ENCODE measurements around the gene CHMP3. TPM values are rescaled to one million over a fixed set of nuclear protein-coding genes. Genes with fewer than 3 reads are reported as not detected.

Gene CHMP3
- polyA plus RNA-seq (2013, experiment 1 of 2): 35.1 TPM
- polyA plus RNA-seq (2013, experiment 2 of 2): 35.8 TPM

DNA sequence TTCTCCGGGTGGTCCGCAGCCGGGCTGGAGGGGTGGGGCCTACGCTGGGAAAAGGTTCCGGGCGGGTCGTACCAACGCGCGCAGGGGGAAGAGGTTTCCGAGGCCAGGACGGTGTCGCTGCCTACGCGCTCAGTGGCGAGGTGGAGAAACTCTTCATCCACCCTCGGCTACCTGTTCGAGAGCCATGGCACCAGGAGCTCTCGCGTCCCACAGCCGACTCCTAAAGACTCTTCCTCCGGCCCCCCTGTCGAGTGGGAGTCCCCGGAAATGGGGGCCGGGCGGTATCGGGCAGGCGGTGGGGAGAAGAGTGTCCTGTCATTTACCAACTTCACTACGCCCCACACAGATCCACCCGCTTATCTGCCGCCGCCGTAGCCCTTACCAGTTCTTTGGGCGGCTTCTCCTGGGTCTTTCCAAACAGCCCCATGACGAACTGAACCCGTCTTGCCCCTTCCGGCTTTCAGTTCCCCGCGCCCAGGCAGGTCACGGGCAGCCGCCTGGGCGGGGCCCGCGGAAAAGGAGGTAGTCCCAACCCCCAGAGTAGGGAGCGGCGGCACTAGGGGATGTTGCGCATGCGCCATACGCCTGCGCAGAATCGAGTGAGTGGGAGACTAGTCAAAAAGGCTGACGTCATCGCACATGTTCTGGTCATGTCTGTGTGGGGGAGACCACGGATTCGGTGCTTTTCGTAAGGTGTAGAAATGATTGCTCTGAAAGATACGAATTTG, at the start of gene CHMP3:
Gene CHMP3 (minus strand): TSS at position 522 of the 728 bp plus-strand sequence. CDS start 95 bp downstream, at position 427.
- peak within 1 kb of the TSS; percentile 83 to 90 for H3K4me3 ChIP-seq (ENCODE audit: low read length in 2 of 2)
- peaks cover 0 to under 1% (median 0%) of the 10 kb centered on the region in 3 experiments for H3K27me3 ChIP-seq (ENCODE audit: control insufficient read depth in 3 of 3, insufficient read depth in 3 of 3, low read depth in 1 of 3, low read length in 3 of 3)
- H4K91ac ChIP-seq (ENCODE audit: low read depth, low read length, poor library complexity): no peak within 1 kb of the TSS
- H2AFZ ChIP-seq (ENCODE audit: low read length): peak within 1 kb of the TSS; percentile 98
- H2BK12ac ChIP-seq (ENCODE audit: low read length): no peak within 1 kb of the TSS
- H3K18ac ChIP-seq (ENCODE audit: low read length): peak within 1 kb of the TSS; percentile 98
- DNase-seq (ENCODE audit: low spot score): peak; percentile 89
- no peak within 1 kb of the TSS for H3K23ac ChIP-seq (ENCODE audit: low read depth, low read length, poor library complexity)
- H2AK5ac ChIP-seq (ENCODE audit: low read depth, low read length): no peak within 1 kb of the TSS
- peak within 1 kb of the TSS; percentile 95 for H3K27ac ChIP-seq (replicated peaks; ENCODE audit: low read length)
- H3K9me3 ChIP-seq (replicated peaks in 1 of 2; ENCODE audit: control insufficient read depth in 2 of 2, insufficient read depth in 1 of 2, low read depth in 1 of 2, low read length in 2 of 2): peaks cover 0 to 4% of the 10 kb centered on the region in 2 donors
- H4K8ac ChIP-seq (ENCODE audit: low read depth, low read length): peak within 1 kb of the TSS; percentile 94
- peaks cover 4 to 5% of the 10 kb centered on the region in 2 donors for H3K4me1 ChIP-seq (ENCODE audit: control insufficient read depth in 2 of 2, insufficient read depth in 1 of 2, low read depth in 1 of 2, low read length in 2 of 2)
- H3K79me1 ChIP-seq (ENCODE audit: low read depth, low read length): no peaks in the 10 kb centered on the region
- H3K36me3 ChIP-seq (replicated peaks in 1 of 2; ENCODE audit: control insufficient read depth in 2 of 2, insufficient read depth in 2 of 2, low read length in 2 of 2): peaks cover 1 to 9% of the 10 kb centered on the region in 2 donors
- H3K4me2 ChIP-seq (ENCODE audit: insufficient read depth, low read length, poor library complexity, severe bottlenecking): peak within 1 kb of the TSS; percentile 63
- WGBS, 2 donors (ENCODE audit: extremely low coverage in 2 of 2, insufficient read length in 2 of 2, insufficient replicate concordance in 1 of 2): no CpG with 5 or more reads among the region's 57 CpGs
- peak within 1 kb of the TSS; percentile 94 for H2BK15ac ChIP-seq (ENCODE audit: low read length)
- peak within 1 kb of the TSS; percentile 95 for H3K9ac ChIP-seq (ENCODE audit: low read depth, low read length, poor library complexity)
- H3K4ac ChIP-seq (ENCODE audit: low read length): no peak within 1 kb of the TSS
- H2BK5ac ChIP-seq (ENCODE audit: low read length): peak within 1 kb of the TSS; percentile 96
- no peak within 1 kb of the TSS for H3K14ac ChIP-seq (ENCODE audit: low read length)
- peak within 1 kb of the TSS; percentile 98 for H2BK120ac ChIP-seq (ENCODE audit: low read depth, low read length)

DNA sequence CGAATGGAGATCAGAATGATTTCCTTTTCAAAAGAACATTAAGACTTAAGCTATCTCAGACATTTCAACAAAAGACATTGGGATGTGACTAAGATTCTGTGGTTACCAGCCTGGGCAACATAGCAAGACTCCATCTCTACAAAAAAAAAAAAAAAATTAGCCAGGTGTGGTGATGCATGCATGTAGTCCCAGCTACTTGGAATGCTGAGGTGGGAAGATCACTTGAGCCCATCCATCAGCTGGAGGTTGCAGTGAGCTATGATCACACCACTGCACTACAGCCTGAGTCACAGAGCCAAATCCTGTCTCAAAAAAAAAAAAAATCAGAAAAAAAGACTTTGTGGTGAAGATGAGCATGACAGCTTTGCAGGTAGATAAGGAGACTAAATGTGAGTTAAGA, 47.6 kb upstream of the CHMP3 start:
- H3K4me1 ChIP-seq (ENCODE audit: control insufficient read depth in 2 of 2, insufficient read depth in 1 of 2, low read depth in 1 of 2, low read length in 2 of 2): no peaks in the 10 kb centered on the region
- no peaks in the 10 kb centered on the region for H3K27me3 ChIP-seq (ENCODE audit: control insufficient read depth in 3 of 3, insufficient read depth in 3 of 3, low read depth in 1 of 3, low read length in 3 of 3)
- H3K36me3 ChIP-seq (replicated peaks in 1 of 2; ENCODE audit: control insufficient read depth in 2 of 2, insufficient read depth in 2 of 2, low read length in 2 of 2): peaks cover 10 to 72% of the 10 kb centered on the region in 2 donors
- H2BK120ac ChIP-seq (ENCODE audit: low read depth, low read length): no peak overlapping the region
- no peak overlapping the region for H2AK5ac ChIP-seq (ENCODE audit: low read depth, low read length)
- no peaks in the 10 kb centered on the region for H3K9me3 ChIP-seq (replicated peaks in 1 of 2; ENCODE audit: control insufficient read depth in 2 of 2, insufficient read depth in 1 of 2, low read depth in 1 of 2, low read length in 2 of 2)
- H4K8ac ChIP-seq (ENCODE audit: low read depth, low read length): no peak overlapping the region
- no CpG with 5 or more reads among the region's 1 CpG for WGBS, 2 donors (ENCODE audit: extremely low coverage in 2 of 2, insufficient read length in 2 of 2, insufficient replicate concordance in 1 of 2)
- no peak overlapping the region for H2BK12ac ChIP-seq (ENCODE audit: low read length)
- H3K79me1 ChIP-seq (ENCODE audit: low read depth, low read length): no peaks in the 10 kb centered on the region
- no peak overlapping the region for H2BK15ac ChIP-seq (ENCODE audit: low read length)
- H4K91ac ChIP-seq (ENCODE audit: low read depth, low read length, poor library complexity): no peak overlapping the region
- no peak overlapping the region for H2BK5ac ChIP-seq (ENCODE audit: low read length)
- H3K9ac ChIP-seq (ENCODE audit: low read depth, low read length, poor library complexity): no peak overlapping the region
- H3K4ac ChIP-seq (ENCODE audit: low read length): no peak overlapping the region
- H3K4me3 ChIP-seq (ENCODE audit: low read length in 2 of 2): no peak overlapping the region
- H3K18ac ChIP-seq (ENCODE audit: low read length): no peak overlapping the region
- no peak overlapping the region for H3K4me2 ChIP-seq (ENCODE audit: insufficient read depth, low read length, poor library complexity, severe bottlenecking)
- no peak overlapping the region for H3K23ac ChIP-seq (ENCODE audit: low read depth, low read length, poor library complexity)
- DNase-seq (ENCODE audit: low spot score): no peak
- H2AFZ ChIP-seq (ENCODE audit: low read length): no peak overlapping the region
- no peak overlapping the region for H3K27ac ChIP-seq (replicated peaks; ENCODE audit: low read length)
- H3K14ac ChIP-seq (ENCODE audit: low read length): no peak overlapping the region

DNA sequence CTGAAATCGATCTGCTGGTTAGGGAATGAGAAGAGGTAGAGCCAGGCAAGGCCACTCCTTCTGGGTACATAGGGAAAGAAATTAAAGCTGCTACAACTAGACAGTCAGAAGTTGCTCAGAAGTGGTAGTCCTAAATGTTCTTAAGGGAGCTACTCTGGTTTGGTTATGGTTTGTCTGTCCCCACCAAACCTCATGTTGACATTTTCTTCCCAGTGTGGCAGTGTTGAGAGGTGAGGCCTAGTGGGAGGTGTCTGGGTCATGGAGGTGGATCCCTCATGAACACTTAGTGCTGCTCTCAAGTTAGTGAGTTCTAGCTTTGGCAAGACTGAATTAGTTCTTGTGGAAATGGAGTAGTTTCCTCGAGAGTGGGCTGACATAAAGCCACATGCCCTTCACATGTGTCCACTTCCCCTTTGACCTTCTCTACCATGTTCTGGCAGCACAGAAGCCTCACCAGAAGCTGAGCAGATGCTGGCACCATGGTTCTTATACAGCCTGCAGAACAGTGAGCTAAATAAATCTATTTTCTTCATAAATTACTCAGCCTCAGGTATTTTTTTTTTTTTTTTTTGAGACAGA, 45.7 kb upstream of the CHMP3 start:
- no peak overlapping the region for H3K9ac ChIP-seq (ENCODE audit: low read depth, low read length, poor library complexity)
- H3K9me3 ChIP-seq (replicated peaks in 1 of 2; ENCODE audit: control insufficient read depth in 2 of 2, insufficient read depth in 1 of 2, low read depth in 1 of 2, low read length in 2 of 2): no peaks in the 10 kb centered on the region
- no peak overlapping the region for H3K23ac ChIP-seq (ENCODE audit: low read depth, low read length, poor library complexity)
- no peak overlapping the region for H2BK12ac ChIP-seq (ENCODE audit: low read length)
- no peak for DNase-seq (ENCODE audit: low spot score)
- H2BK120ac ChIP-seq (ENCODE audit: low read depth, low read length): no peak overlapping the region
- WGBS, 2 donors (ENCODE audit: extremely low coverage in 2 of 2, insufficient read length in 2 of 2, insufficient replicate concordance in 1 of 2): no CpG with 5 or more reads among the region's 2 CpGs
- no peaks in the 10 kb centered on the region for H3K4me1 ChIP-seq (ENCODE audit: control insufficient read depth in 2 of 2, insufficient read depth in 1 of 2, low read depth in 1 of 2, low read length in 2 of 2)
- no peak overlapping the region for H4K8ac ChIP-seq (ENCODE audit: low read depth, low read length)
- H3K27me3 ChIP-seq (ENCODE audit: control insufficient read depth in 3 of 3, insufficient read depth in 3 of 3, low read depth in 1 of 3, low read length in 3 of 3): no peaks in the 10 kb centered on the region
- H3K18ac ChIP-seq (ENCODE audit: low read length): no peak overlapping the region
- no peak overlapping the region for H3K4ac ChIP-seq (ENCODE audit: low read length)
- H2AFZ ChIP-seq (ENCODE audit: low read length): no peak overlapping the region
- no peak overlapping the region for H2BK15ac ChIP-seq (ENCODE audit: low read length)
- H3K27ac ChIP-seq (replicated peaks; ENCODE audit: low read length): no peak overlapping the region
- H2BK5ac ChIP-seq (ENCODE audit: low read length): no peak overlapping the region
- no peaks in the 10 kb centered on the region for H3K79me1 ChIP-seq (ENCODE audit: low read depth, low read length)
- H3K14ac ChIP-seq (ENCODE audit: low read length): no peak overlapping the region
- no peak overlapping the region for H3K4me2 ChIP-seq (ENCODE audit: insufficient read depth, low read length, poor library complexity, severe bottlenecking)
- H4K91ac ChIP-seq (ENCODE audit: low read depth, low read length, poor library complexity): no peak overlapping the region
- H2AK5ac ChIP-seq (ENCODE audit: low read depth, low read length): no peak overlapping the region
- H3K4me3 ChIP-seq (ENCODE audit: low read length in 2 of 2): no peak overlapping the region
- H3K36me3 ChIP-seq (replicated peaks in 1 of 2; ENCODE audit: control insufficient read depth in 2 of 2, insufficient read depth in 2 of 2, low read length in 2 of 2): peaks cover 12 to 74% of the 10 kb centered on the region in 2 donors

DNA sequence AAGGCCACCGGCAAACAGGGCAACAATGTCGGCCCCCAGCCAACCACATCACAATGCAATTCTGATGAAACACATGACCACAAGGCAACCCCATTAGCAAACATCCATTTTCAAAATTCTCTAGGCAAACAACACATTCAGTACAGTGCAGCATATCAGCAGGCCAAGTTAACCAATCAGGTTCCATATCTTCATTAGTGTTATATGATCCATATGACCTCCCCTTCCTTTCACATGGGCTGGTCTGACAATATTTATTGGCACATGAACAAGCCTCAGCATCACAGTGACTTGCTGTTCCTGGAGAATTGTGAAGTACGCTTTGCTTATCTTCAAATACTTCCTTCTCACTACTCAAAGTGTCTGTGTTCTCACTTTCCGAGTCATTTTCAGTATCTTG, 40.7 kb upstream of the CHMP3 start:
- Histone ChIP-seq H3K36me3 (replicated peaks in 1 of 2; ENCODE audit: control insufficient read depth in 2 of 2, insufficient read depth in 2 of 2, low read length in 2 of 2) (peaks cover 6 to 42% of the 10 kb centered on the region in 2 donors), H2BK12ac (ENCODE audit: low read length) (no peak overlapping the region), H2BK120ac (ENCODE audit: low read depth, low read length) (no peak overlapping the region), H3K27me3 (ENCODE audit: control insufficient read depth in 3 of 3, insufficient read depth in 3 of 3, low read depth in 1 of 3, low read length in 3 of 3) (no peaks in the 10 kb centered on the region), H3K79me1 (ENCODE audit: low read depth, low read length) (peaks cover 3% of the 10 kb centered on the region), H3K4me3 (ENCODE audit: low read length in 2 of 2) (no peak overlapping the region), H4K91ac (ENCODE audit: low read depth, low read length, poor library complexity) (no peak overlapping the region), H2BK15ac (ENCODE audit: low read length) (no peak overlapping the region), H3K18ac (ENCODE audit: low read length) (no peak overlapping the region), H3K23ac (ENCODE audit: low read depth, low read length, poor library complexity) (no peak overlapping the region), H2AFZ (ENCODE audit: low read length) (no peak overlapping the region), H4K8ac (ENCODE audit: low read depth, low read length) (no peak overlapping the region), H3K27ac (replicated peaks; ENCODE audit: low read length) (no peak overlapping the region), H3K9me3 (replicated peaks in 1 of 2; ENCODE audit: control insufficient read depth in 2 of 2, insufficient read depth in 1 of 2, low read depth in 1 of 2, low read length in 2 of 2) (no peaks in the 10 kb centered on the region), H3K4me1 (ENCODE audit: control insufficient read depth in 2 of 2, insufficient read depth in 1 of 2, low read depth in 1 of 2, low read length in 2 of 2) (no peaks in the 10 kb centered on the region), H2BK5ac (ENCODE audit: low read length) (no peak overlapping the region), H3K4ac (ENCODE audit: low read length) (no peak overlapping the region), H2AK5ac (ENCODE audit: low read depth, low read length) (no peak overlapping the region), H3K9ac (ENCODE audit: low read depth, low read length, poor library complexity) (no peak overlapping the region), H3K4me2 (ENCODE audit: insufficient read depth, low read length, poor library complexity, severe bottlenecking) (no peak overlapping the region), H3K14ac (ENCODE audit: low read length) (no peak overlapping the region)
- WGBS, 2 donors (ENCODE audit: extremely low coverage in 2 of 2, insufficient read length in 2 of 2, insufficient replicate concordance in 1 of 2): no CpG with 5 or more reads among the region's 4 CpGs
- no peak for DNase-seq (ENCODE audit: low spot score)
